Suppressor macrophage treated with lipopolysaccharide for 4 hours (primary cell): ENCODE data around the gene SLC35F3.
"Not testable (repeated sequence)": the region's sequence is repeated elsewhere in the genome, so short reads cannot be mapped to it uniquely, and the experiment has no call there.

ENCODE experiments used
- DNase-seq: peaks from one replicate; pipeline ENCODE4 v3.0.0-alpha.2; 2020

SLC35F3 gene

DNA sequence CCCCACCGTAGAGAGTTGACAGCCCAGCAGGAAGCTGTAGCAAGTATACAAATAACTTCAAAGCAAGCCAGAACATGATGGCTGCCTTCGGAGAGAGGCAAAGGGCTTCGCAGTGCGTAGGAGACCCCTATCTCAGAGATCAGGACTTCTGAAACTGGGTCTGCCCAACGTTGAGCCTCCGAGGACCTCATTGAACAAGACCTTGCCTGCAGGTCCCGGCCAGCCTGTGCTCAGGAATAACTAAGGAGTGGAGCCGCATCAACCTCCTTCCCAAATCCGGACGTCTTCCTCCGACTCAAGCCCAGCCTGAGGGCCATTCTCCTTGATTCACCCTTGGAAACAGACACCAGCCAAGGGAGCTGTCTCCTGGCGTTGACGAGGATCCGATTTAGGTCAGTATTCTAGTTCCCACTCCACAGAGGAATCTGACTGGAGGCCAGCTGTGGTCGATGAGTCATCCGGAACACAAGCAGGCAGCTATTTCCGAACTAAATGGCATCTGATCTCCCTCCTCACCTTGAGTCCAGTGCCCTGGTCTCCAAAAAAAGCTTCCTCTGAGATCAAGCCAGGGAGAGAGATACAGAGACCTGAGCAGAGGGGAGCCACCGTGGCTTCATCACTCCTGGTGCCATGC is 302.3 kb downstream of the SLC35F3 start:
- DNase-seq, result no peak

DNA sequence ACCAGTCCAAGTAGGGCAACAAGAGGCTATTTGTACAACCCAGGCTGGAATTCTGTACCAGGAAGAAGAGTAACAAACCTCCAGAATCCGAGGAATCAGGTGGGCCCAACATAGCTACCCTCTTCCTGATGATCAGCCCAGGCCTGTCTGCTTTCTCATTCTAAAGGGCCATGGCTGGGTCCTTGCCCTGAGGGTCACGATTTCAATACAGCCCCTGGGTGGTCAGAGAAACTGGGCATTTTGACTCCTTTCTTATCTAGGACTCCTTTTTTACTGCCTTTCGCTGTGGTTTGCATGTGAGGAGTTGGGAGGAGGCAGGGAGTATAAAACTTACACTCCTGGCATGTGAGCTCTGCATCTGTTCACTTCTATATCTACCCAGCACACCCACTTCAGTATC is 303.9 kb downstream of the SLC35F3 start:
- DNase-seq, result no peak

DNA sequence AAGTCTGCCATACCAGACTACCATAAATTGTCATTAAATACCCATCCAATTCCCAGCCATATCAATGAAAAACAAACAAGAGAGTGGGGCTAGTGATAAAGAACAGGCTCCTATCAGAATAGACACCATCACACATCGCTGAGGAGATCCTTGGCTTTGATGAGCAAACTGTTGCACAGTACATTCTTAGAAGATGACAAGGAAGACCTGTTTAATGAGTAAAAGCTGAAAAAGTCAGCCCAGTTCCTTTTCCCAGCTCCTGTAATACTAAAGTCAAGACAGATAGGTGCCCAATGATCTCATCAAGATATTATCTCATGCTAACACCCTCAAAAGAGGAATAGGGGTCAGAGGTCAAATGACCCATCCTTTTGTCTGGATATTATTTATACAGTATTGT is 304.3 kb downstream of the SLC35F3 start:
- DNase-seq, result no peak

DNA sequence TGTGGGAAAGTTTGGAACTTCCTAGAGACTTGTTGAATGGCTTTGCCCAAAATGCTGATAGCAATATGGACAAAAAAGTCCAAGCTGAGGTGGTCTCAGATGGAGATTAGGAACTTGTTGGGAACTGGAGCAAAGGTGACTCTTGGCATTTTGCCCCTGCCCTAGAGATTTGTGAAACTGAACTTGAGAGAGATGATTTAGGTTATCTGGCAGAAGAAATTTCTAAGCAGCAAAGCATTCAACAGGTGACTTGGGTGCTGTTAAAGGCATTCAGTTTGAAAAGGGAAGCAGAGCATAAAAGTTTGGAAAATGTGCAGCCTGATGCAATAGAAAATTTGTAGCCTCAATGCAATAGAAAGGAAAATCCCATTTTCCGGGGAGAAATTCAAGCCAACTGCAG is 306.0 kb downstream of the SLC35F3 start:
- not testable (repeated sequence) for DNase-seq

DNA sequence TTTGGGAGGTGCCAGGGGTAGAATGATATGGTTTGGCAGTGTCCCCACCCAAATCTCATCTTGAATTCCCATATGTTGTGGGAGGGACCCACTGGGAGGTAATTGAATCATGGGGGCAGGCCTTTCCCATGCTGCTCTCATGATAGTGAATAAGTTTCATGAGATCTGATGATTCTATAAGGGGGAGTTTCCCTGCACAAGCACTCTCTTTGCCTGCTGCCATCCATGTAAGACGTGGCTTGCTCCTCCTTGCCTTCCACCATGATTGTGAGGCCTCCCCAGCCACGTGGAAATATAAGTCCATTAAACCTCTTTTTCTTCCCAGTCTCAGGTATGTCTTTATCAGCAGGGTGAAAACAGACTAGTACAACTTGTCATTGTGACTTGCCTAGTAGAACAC is 307.4 kb downstream of the SLC35F3 start:
- not testable (repeated sequence) for DNase-seq

DNA sequence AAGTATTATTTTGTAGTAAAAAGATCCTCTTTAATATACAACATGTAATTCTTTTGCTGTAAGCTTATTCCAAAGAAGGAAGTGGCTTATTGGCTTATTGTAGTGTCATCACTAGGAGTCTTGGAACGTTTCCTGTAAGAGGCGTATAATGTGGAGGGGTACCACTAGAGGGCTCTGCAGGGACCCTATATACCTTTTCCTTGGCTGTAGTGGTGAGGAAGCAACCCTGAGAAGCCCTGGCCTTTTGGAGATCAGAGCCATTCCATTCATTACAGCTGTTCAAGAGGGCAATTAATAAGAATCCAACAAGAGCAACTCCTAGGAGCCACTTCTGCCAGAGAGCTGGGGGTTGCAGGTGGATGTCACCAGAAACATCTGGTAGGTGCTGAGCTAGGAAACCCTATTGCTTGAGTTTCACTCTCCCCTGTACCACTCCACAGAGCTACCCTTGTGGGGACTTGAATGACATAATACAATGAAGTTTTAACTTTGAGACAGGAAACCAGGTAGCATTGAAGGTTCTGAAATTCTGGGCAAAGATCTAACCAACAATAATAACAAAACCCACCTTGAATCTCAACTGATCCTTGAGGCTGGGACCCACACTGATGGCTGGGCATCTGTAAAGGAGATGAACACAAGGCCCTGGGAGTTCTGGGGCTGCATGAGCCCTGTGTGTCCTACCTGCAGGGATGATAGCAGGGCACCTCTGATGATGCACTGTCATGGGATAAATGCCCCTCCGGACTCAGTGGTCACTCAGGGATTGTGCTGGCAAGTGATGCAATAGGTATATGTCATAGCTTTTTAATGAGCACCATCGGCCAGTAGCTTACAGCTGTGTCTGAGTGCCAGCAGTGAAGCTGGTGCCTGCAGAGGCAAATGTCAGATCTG is 308.5 kb downstream of the SLC35F3 start:
- peak; percentile 68 for DNase-seq

DNA sequence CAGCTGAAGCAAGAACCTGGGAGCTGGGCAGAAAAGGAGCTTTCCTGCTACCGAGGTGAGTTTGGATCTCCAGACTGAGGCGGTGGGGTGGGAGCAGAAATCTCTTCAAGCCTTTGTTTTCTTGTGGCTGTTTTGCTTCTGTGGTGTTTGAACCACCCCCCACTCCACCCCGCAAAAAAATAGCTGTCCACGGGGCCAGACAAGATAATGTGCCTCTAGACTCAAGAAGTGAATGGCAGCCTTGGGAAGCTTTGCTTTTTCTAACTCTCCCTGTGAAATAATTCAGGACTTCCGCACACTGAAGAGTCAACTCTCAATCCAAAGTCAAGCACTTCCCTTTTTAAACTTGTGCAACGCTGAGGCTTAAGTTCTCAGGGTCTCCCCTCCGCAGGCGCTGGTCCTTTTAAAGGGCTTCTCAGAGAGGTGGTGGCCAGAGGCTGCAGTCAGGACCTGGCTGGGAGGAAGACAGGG is 309.2 kb downstream of the SLC35F3 start:
- peak; percentile 74 for DNase-seq

DNA sequence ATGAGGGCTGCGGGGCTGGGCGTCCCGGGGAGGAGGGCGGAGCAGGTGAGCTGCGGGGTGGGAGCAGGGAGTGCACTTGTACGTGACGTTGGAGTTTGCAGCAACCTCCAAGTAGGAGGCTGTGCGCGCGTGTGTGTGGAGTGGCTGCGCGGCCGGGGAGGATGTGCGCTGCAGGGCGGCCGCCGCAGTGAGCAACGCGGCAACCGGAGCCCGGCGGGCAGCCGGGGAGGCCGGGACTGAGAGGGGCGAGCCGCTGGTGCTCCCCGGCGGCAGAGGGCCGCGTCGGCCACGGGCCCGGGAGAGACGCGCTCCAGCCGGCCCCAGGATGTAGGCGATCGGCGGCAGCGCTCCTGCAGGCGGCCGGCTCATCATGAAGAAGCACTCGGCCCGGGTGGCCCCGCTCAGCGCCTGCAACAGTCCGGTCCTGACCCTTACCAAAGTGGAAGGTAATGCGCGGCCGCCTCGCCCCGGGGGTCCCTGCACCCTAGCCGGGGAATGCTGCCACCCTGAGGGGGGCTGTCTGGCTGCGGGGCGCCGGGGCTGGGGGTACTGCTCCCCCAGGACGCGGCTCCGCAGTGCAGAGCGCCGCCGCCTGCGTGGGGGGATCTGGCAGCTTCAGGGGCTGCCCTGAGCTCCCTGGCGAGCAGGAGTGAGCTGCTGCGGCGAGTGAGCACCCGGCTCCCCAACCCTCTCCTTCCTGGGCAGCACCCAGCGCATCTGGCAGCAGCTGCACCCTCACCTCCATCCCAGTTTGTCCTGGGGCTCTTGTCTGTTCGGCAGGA is 309.8 kb downstream of the SLC35F3 start:
- DNase-seq, result peak; percentile 70

DNA sequence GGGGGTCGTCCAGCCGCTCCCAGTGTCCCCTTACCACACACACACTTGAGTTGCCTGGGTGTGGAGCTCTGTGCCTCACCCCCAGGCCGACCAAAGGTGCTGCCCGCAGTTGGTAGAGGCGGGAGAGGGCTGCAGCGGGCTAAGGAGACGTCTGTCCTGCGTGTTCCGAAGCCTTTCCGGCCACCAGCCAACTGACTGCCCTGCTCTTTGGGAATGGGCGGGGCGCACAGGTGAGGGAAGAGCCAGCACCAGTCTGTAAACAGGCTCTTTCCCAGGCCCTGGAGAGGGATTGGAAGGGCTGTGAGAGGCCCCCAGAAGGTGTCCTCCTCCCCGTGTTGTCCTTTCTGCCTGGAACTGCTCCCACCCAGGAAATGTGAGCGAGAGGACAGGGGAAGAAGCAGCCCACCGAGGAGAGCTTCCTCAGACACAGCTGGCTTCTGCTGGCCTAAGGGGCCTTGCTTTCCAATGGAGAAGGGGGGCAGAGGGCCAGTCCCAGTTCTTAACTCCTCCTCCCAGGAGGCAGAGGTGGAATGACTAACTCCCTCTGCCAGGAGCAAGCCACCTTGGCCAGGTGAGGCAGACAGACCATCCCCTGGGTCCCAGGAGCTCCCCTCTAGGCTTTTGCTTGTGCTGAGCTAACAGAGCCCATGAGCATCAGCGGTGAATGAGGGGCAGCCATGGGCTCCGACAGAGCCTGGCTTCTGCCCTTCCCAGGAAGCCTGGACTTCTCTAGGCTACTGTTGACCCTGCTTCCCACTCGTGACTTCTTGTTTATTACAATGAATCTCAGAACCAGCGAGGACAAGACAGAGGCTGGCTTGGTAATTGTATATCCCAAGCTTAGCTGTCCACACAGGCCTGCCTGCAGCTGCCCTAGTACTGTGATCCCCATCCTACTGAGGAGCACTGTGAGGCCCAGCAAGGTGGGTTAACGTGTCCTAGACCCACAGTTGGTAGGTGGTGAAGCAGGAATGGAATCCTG is 310.7 kb downstream of the SLC35F3 start:
- DNase-seq, result no peak

DNA sequence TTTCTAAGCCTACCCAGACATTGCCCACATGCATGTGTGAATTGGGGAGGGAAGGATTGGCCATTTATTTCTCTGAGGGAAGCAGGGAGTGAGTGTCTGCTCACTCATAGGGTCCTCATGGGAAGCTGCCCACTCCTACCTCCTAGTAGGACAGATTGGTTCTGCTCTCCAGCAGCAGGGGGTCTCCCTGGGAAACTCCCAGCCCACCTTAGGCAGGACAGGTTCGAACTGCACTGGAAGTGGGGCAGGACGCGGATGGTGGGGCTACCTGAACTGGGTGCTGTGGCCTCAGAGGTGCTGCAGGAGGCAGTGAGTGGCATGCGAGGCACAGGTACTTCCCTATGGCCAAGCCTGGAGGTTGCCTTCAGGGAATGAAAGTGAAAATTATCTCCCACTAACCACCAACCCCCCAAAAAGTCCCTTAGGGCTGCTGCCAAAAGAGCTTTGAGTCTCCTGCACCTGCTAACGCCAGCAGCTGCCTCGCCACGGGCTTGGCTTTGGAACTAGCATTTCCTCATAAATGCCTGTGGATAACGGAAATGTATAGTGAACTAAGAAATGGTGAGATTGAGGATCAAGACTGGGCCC is 311.7 kb downstream of the SLC35F3 start:
- no peak for DNase-seq

DNA sequence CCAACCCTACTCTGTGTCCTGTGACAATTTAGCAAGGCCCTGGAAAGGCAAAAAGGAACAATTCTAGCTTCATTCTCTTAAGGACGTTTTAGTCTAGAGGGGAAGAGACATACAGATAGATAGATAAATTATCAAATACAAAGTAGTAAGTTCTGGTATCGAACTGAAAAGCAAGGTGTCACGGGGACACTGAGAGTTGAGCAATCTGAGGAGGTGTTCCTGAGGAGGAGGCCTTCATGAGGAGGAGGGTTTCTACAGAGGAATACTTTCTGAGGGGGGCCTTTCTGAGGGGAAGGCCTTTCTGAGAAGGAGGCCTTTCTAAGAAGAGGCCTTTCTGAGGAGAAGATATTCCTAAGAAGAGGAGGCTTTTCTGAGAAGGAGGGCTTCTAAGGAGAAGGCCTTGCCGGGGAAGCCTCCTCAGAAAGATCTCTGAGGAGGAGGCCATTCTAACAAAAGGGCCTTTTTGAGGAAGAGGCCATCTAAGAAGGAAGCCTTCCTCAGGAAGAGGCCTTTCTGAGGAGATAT is 312.9 kb downstream of the SLC35F3 start:
- DNase-seq, result no peak

DNA sequence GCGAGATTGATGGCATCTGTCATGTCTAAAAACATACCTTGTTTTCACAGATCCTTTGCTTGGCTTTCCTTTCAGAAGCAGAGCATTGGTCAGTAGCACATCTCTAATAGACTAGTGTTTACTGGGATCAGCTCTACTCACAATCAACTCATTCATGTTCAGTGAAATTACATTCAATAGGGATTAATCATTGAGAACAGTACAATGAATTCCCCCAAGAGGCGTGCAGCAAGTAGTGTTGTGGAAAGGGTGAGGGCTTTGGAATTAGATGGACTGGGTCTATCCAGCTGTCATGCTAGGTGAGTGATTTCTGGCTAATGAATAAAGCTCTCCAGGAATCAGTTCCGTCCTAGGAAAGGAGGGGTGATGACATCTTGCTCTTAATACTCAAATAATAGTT is 313.6 kb downstream of the SLC35F3 start:
- DNase-seq, result no peak

DNA sequence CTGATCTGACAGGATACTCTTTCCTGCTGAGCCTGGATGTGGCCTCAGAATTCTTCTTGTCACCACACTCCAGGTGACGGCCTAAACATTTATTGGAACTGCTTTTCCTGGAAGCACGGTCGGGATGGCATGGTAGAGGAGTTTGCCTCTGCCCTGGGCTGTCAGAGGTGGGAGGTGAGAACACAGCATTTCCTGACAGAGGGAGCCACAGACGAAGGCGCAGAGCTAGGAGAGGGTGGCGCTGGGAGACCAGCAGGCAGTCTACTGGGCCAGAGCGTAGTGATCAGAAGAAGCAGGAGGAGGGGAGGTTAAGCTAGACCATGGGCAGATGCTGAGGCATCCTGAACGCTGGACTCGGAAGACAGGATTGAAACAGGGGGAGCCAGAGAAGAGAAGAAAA is 315.2 kb downstream of the SLC35F3 start:
- no peak for DNase-seq

DNA sequence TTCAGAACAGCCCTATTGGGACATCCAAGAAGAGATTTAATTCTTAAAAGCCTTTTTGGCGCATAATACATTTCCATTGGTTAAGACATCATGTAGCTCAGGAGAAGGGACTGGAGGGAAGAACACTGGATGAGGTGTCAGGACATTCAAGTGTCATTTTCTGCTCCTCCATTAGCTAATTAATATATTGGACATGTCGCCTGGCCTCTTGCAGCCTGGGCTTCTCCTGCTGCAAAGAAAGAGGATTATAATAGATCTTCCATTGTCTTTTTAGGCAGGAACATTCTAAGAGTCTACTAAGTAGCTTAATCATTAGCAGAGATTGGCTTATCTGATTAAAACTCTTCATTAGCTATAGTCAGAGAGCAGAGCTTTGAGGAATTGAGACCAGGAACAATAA is 317.1 kb downstream of the SLC35F3 start:
- DNase-seq, result no peak

DNA sequence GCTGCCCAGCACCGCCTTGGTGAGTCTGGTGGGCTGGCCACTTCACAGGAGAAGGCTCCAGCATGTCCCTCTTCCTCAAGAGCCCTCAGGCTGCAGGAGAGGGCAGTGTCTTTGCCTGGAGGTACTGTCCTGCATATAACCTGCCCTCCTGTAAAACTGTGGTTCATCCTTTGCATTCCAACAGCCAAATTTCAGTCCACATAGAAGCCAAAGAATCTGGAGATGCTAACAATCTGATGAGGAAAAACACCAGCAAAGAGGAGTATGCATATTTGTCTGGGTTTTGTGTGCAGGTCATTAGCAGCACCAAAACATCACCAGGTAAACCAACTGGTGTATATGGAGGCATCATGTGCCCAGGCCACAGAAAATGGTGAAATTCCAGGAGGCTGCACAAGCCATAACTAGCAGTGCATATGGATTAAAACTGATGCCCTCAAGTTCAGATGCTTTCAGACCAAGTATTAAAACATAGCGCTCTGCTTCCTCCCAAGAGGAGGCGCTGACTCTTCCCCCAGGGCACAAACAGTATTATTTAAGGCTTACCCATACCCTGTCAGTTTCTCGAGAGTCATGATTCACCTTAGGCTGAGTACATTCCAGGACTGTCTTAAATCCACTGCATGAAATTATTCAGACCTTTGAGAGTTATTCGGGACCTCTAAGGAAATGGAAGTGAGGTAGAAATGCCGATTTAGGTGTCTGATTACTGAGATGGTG is 318.2 kb downstream of the SLC35F3 start:
- DNase-seq, result no peak

DNA sequence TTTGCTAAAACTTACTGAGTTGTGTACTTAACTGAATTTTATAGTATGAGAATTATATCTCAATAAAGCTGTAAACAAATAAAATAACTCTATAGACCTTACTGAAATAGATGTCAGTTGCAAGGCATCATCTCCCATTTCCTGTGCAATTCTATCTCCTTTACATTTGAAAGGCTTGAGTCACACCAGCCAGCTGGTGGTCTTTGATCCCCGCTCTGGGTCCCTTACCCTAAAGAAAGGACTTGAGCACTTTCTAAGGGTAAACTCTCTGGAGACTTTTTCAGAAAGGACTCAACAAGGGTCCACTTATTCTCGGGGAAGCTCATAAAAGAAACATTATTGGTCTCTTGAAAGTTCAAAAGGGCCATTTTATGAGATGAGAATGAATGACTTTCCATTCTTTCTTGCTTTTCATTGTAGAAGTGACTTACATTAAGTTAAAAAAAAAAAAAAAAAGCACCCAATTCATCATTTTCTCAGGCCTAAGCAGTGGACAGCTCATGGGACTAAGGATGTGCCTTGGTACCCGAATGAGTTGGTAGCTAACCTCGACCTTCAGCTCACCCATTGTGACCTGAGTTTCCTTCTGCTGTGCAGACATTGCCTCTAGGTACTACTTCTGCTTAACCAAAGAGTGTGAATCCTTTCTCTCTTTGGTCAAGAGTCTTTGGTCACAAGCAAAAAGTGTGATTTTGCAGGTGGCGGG is 321.8 kb downstream of the SLC35F3 start:
- DNase-seq, result no peak

DNA sequence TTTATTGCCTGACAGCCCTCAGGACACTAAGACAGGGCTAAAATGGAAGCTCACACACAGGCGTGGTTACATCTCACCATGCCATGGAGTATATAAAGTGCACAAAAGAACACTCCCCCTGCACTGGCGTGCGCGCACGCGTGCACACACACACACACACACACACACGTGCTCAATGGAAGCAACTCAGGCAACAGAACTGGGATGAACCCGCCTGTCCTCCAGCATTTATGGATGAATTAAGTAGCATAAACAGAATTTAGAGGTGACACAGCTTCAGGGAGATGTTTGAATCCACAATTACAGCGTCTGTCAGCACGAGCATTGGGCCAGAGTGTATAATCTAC is 322.3 kb downstream of the SLC35F3 start:
- no peak for DNase-seq

DNA sequence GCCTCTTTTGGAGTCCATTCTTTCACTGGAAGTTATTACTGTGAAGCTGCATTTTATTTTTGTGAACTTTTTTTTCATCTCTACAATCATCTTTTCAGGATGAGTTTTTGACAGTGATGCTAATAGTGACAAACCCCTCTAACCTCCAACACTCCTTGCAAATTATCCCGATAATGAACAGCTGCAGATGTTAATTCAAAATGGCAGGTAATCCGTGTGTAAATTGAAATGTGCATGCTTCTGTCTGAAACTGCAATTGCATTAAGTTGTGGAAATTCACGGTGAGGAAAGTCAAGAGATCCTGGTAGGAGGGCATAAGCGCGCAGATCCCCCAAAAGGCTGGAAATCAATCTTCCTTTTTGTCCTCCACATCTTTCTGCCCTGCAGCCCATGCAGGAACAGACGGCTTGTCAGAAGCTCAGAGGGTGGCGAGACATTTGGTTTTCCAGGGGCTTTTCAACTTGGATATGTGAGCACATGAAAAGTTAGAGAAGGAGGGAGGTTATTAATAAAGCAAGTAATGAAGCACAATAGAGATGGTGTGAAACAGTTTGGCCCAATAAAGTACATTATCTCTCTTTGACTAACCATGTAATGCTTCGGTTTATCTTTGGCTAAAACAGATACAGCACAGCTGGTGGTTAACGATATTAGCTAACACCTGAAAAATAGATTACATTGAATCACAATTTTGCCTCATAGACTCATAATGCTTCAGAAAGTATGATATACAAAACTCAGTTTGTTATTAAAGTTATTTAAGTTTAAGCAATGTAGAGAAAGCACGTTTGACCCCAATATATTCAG is 325.3 kb downstream of the SLC35F3 start:
- DNase-seq, result no peak

DNA sequence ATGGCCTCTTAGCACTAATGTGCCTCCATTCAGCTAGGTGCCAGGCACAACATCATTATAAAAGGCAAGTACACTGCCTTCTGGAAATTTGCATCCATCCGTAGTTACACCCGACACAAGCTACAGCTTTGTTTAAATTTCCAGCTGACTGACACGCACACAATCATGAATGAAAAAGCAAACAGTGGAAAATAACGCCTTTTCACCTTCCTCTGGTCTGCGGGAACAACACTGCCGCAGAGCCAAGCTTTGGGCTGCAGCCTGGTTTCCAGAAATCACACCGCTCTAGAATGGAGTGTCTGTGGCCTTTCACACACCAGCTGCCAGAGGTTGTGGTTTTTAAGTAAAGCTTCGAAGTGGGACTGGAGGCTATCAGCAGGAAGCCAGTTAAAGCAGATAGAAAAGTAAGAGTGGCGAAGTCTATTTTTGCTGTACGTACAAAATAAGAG is 326.0 kb downstream of the SLC35F3 start:
- no peak for DNase-seq
